NCI-H82 treated with DMSO at 0.1 percent for 48 hours (cell line): Measurements from ENCODE around the gene NRXN3.

Experiments
- DNase-seq: peaks from one replicate; lab custom pipeline; 2025; ENCODE audit not compliant: unreplicated experiment; lab: John Stamatoyannopoulos, UW

The NRXN3 gene

DNA sequence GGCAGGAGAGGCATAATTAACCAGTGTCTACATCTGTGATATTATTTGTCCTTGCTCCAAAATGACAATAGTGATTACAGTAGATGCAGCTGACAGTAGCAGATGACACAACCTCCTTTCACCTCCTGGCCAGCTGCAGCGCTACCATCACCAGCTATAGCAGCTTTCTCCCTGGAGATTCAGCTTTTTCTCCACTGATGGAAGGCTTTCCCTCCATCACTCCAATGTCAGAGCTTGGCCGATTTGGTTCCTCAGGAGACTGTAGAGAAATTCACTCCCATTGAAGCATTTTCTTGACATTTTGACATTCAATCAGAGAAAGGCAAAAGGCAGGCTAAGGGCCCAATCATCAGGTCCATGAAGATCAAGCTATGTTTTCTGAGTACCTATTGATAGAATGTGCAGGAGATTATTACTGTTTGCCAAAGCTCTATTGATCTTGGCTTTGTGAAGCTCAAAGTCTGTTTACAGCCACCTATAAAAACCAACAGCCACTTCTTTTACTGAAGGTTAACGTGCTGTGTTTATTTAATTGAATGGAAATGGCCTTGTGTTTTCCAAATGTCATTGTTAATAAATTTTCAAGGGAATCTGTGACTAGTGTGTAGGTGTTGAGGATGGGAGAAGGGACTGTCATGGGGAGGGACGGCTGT, 1256.1 kb downstream of the NRXN3 start:
- DNase-seq, result no peak

DNA sequence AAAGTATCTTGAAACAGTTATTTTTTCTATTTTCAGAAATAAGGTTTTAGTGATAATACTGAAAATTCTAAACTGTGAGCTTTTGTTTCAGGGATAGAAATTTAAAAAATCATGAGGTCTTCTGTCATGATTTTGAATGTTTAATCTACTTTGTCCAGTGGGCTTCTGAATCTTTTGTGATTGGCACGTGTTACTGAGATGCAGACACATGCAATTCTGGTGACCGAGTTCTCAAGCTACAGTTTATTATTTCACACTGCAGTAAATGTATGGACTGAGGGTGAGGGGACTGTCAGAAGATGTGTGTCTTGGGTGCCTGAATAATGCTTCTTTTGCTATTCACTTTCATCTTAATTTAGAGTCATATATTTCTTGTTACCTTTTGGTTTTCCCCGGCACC, 1262.5 kb downstream of the NRXN3 start:
- no peak for DNase-seq

DNA sequence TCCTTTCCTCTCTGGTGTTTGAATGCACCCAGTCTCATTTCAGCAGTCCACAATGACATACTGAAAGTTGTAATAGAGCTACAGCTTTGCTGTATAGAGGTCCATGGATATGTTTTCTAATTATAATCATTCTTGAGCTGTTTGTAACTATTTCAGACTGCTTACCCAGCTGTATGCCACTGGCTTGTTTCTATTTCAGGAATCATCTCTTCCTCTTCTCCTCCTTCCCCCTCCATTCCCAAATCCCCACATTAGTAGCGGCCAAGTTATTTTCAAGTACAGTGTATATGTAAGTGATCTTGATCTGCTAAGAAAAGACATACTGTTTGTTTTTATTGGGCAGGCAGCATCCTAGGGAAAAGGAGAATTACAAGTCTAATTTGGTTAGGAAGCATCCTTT, 1266.2 kb downstream of the NRXN3 start:
- DNase-seq, result no peak

DNA sequence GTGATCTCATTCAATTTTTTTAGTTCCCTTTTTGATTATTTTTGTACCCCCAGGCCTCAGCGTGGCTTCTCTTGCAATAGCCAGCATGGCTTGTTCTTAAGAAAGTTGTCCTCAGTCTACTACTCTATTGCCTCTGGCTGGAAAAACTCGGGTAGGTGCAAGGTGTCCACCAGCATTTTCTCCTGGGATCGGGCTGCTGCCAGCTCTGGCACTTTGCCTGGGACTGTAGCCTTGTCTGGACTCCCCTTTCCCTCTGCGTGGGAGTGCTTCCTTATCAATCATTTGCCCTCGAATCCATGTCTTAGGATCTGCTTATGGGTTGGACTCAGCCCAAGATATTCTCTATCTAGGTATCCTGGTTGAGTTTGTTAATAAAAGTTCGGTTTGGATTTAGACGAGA, 1267.8 kb downstream of the NRXN3 start:
- no peak for DNase-seq

DNA sequence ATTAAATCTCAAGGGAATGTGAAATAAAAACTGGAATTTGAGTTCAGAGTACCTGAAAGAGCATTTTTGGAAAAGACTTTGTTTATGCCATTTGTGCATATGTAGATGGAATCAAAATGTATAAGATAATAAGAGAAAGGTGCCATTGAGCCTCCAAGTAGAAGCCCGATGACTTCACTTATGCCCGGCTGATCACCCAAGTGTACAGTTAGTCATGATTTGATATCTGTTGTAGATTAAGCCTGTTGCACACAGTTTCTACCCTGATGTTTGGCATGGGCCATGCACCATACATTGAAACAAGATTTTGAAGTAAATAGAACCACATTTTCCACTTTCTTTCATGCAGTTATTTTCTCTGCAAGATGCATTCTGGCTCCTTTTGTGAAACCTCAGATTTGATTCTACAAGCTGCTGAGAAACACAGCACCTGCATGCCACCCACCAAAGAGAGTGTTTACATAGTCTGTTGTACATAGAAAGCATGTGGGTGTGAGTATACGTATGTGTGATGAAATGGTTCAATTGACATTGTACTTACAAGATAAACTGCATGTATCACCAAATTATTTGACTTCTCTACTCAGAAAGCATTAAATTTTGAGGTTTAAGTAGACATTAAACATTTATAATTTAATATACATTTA, 1268.6 kb downstream of the NRXN3 start:
- no peak for DNase-seq

DNA sequence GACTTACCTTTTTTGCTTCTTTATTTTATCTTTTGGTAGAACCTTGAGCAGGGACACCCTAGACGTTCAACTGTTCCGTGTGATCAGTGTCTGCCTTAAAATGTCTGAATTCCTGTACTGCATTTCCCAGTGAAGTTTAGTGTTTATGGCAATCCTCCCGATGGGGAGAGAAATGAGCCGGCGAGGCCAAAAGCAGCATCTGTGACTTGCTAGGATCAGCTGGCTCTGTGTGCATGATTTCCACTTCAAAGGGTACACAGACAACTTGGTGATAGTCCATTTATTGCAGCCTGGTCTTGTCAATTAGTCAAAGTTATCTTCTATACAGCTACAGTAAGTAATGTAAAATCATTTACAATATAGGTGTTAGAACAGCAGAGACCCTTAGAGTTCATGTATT, 1272.6 kb downstream of the NRXN3 start:
- no peak for DNase-seq

DNA sequence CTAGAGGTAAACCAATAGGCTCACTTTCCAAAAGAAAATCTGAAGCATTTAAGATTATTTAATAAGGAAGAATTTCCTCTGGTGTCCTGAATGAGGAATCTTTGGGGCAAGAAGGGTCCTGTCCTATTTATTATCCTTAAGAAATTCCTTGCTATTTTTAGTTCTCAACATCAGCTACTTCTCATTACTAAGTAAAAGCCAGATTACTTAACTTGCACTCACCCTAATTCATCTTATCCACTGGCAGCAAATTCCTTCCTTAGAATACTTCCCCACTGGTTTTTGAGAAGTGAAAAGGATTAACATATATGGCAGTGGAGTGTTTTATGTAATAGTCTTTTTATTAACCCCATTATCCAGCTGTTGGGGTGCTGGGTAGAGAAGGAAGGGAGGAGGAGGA, 1273.4 kb downstream of the NRXN3 start:
- DNase-seq, result no peak

DNA sequence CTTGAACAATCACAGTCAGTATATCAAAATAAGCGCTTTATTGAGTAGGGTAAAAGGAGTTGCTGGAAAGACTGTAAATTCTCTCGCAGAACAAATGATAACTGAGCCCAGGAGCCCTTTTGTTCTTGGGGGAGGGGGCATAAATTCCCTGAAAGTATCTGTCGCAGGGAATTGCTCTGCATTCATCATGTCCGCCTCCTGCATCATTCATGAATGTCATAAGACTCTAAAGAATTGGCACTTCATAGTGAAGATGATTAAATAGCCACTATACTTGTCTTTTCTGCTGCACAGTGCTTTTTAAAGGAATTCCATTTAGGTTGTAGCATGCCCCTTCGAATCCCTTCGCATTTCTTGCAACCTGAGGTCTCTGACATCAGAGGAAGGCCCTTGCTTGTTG, 1278.8 kb downstream of the NRXN3 start:
- no peak for DNase-seq

DNA sequence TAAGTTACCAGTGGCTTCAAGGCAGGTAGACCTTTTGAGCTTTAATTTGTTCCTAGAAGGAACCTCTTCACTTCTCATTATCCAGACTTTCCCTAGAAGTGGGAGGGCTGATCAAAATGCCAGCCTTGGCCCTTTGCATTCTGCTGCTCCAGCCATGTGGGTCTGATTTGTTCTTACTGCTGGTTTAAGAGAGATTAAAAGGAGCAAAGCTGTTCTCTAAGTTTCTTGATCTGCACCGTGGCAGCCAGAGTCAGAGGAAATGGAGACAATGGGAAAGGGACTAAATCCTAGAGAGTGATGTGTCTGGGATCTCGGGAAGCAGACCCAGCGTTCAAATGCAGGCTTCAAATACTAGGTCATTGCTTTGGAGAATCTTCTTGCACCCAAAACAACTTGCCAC, 1281.4 kb downstream of the NRXN3 start:
- DNase-seq, result no peak

DNA sequence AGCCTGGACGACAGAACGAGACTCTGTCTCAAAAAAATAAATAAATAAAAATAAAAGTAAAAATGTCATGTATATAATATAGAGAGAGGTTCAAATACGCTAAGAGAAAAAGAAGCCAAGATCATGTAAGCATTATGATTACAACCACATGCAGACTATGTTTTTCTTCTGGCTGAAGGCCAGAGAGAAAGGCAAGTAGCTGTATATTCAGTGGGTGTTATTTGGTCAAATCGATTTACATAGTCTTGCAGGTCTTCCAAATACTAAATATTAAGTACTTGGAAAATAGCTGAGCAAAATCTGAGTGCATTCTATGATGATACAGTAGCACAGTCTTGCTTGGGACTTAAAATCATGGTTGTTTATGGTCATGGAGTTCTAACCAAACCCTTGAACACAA, 1283.1 kb downstream of the NRXN3 start:
- no peak for DNase-seq

DNA sequence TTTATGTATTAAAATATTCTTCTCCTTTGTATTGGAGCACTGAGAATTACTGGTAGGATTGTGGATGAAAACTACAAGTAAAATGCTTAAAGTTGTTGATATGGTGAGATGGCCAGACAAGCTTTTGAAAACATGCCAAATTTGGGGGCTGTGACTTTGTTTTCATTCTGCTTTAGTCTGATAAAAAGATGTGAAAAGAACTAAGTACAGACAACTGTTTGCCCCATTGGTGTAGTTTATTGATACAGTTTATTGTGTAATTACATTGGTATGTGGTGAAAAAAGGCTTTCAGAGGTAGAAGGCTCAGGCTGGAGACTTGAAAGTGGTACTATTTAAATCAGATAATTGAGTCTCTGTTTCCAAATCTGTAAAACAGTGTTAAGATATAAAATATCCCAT, 1294.3 kb downstream of the NRXN3 start:
- DNase-seq, result no peak

DNA sequence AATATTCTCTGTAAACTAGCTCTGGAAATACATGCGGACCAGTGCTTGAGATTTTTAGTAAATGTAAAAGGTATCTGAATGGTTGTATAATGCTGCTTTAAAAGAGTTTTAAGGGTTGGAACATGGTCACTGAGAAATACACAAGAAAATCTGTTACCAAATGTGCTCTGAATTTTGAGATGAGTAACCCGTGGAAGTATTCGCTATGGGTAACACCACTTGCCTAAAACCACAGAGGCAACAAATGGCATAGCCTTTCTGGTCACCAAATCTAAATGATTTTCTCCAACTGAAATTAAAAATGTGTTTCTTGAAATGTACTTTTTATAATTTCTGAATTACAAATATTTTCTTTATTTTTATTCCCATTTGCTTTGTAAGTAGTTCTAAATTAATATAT, 1295.5 kb downstream of the NRXN3 start:
- DNase-seq, result no peak

DNA sequence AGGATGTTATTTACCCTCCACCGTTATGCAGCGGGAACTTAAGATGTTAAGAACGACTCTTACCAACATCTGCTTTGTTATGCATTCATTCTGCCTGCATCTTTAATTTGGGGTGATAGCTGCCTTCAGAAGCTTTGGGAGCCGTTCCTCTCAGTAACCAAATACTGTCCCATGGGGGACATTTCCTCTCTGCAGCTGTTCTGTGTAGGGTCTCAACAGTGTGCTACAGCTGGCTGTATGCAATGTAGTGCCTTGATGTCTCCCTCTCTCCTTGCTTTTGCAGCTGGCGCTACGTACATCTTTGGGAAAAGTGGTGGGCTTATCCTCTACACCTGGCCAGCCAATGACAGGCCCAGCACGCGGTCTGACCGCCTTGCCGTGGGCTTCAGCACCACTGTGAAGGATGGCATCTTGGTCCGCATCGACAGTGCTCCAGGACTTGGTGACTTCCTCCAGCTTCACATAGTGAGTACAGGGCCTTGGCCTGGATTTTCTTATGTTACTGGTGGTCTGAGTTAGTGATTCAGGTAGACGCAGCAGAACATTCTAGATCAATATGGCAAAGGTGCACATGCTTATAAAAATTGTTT, 1296.9 kb downstream of the NRXN3 start:
- DNase-seq, result no peak

DNA sequence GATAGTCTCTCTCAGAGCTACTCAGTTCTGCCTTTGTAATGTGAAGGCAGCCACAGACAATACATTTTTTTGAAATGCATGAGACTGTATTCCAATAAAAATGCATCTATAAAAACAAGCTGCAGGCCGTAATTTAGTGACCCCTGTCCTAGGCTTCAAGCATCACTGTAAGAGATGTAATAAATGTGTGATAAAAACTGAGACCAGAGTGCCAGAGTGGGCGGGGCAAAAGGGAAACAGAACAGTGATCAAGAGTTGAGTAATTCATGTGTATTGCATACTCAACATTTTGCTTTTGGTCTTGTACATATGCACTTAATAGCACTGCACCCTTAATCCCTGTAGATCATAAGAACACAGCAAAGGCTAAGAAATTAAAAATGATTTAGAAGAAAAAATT, 1297.7 kb downstream of the NRXN3 start:
- no peak for DNase-seq

DNA sequence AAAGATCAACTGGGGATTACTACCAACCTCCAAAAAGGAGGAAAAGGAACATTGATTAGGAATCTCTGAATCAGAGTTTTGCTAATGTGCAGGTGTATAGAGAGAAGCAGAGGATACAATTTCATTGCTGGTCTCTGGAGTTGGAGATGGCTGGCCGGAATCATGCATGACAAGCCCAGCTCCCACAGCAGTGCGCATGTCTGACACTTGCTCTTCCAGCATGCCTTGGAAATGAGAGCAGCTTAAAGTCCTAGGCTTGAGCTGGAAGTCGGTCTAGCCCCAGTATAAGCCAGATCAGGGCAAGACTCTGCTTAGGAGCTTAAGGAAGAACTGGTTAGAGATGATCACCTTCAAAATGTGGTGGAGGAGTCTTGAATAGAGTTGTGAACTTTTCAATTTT, 1298.3 kb downstream of the NRXN3 start:
- DNase-seq, result no peak

DNA sequence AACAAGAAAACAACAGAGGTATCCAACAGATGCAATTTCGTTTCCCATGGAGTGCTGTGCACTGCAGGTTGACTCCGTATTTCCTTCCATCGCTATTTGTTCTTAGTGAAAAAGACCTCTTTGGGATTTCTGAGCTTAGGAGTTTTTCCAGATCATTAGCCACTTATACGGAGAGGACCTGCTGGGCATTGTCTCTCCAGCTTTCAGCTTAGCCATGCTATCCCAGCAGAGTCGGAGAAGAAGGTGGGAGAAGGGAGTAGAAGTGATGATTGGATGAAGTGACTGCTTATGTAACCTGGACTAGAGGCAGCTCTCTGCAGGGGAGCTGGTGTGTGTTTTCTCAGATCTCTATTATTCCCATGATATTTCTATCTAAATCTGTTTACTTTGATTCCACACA, 1303.5 kb downstream of the NRXN3 start:
- no peak for DNase-seq

DNA sequence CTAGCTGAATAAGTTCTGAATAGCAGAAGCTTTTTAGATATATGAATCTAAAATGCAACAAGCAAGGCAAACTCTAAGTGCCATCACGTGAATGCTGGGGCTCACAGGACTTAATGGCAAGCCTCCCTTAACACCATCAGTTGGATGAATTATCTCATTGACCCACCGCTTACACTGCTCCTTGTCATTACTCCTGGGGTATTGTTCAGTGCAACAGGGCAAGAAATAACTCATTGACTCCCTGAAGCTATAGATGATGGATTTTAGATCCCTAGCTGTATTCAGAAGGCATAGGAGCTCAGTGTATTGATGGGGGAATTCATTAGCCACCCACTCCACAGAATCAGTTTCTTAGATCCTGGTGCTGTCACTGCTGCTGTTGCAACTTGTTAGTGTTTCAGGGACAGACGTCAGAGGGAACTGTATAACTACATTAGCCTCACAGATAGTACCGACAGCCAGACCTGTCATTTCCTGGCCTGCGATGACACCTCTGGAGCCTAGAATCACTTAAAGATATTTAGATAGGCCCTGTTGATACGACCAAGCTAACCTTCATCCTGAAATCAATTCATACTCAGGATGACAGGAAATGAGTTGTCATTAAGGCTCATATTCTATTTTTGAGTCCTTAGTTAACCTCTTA, 1305.8 kb downstream of the NRXN3 start:
- DNase-seq, result no peak

DNA sequence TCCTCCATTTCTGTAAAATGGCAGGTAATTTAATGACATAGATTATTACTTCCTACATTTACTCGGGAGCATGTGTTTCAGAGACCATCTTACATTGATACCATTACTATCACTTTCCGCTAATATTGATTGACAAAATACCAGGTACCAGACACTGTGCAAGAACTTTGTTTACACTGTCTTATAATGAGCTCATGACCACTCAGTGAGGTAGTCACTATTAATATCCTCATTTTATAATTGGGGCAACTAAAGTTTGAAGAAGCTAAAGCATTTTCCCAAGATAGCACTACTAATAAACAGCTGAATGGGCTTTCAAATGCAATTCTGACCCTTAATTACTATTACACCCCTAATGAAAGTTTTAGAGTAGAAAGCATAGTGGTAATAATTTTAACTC, 1306.4 kb downstream of the NRXN3 start:
- DNase-seq, result no peak

DNA sequence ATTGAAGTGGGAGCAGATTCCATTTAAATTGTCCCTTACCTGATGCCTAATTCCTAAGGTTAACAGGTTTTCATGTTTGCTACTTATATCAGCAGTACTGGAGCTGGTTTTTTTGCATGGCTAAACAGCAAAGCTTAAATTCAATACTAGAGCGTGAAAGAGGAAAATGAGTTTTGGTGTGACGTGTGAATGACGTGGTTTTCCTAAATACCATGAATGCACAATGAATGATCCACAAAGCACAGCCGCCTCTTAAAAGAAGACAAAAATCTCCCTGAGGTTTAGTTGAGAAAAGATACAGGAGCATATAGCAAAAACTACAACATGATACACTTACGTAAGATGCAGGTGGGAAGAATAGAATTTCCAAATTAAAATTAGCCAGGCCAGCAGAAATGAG, 1310.0 kb downstream of the NRXN3 start:
- DNase-seq, result no peak

DNA sequence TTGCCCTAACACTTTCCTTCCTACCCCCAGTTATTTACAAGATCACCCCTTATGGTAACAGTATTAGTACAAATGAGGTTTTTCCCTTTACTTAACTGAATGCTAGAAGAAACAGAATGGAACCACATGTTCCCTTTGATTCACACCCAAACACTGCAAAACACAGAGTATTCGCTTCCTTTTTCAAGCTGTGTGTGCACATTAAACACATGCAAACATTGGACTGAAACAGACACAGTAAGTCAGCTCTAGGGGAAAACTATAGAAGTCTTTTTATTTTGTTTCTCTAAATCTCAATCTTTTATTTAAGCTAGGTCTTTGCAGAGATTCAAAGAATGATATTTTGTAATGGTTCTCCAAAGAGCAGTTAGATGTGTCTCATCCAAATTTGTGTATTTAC, 1312.7 kb downstream of the NRXN3 start:
- no peak for DNase-seq

DNA sequence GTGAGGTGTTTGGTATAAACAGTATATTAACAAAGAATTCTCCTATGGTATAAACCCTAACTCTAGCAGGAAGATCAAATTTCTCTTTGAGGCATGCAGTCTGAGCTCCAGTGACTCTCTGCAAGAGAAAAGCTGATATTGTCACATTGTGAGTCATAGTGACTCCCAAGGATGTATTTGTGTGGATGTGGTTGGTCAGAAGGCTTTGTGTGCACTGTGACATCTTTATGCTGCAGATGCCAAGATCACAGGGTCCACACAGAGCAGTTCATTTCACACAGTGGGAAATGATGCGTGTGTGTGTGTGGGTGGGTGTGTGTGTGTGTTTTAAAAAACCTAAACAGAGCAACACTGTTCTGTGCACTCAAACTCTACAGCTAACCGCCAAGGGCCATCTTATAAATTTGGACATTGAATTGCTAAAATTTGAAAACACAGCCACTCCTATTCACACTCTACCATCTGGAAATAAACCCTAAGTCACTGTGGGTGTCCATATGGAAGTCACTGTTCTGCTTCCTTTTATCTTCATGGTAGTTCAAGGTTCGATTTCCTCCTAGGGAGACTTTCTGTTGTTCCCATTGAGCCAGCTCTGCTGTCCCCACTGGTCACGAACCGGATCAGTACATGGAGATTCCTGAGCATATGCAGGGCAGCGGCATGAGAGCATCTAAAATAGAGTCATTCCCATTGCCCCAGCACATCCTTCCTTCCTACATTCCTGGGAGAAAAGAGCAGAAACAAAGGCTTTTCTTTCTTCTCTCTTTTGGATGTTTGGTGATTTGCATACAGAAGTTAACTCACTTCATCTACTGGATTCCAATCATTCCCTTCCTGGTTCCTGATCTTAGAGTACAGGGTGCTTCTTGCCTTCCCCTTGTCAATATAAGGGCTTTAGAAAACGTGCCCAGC, 1313.6 kb downstream of the NRXN3 start:
- DNase-seq, result no peak
